Activated T-helper 1 cell treated with anti-CD3 and anti-CD28 coated beads, Interleukin-2, amount 50 U/mL, for 16 hours (primary cell): ENCODE results near the gene DPP6.
"Not testable (repeated sequence)": the region's sequence is repeated elsewhere in the genome, so short reads cannot be mapped to it uniquely, and the experiment has no call there.

ENCODE experiments used
- DNase-seq, 2 donors: peaks; one replicate each; pipeline ENCODE4 v3.0.0-alpha.2; 2020; ENCODE audit warnings: low read depth in 1 of 2, low spot score in 1 of 2

DPP6 gene

GRCh38 chr7:154148791-154149516 lies 96.8 kb downstream of the DPP6 start:
- not testable (repeated sequence) for DNase-seq

DNA sequence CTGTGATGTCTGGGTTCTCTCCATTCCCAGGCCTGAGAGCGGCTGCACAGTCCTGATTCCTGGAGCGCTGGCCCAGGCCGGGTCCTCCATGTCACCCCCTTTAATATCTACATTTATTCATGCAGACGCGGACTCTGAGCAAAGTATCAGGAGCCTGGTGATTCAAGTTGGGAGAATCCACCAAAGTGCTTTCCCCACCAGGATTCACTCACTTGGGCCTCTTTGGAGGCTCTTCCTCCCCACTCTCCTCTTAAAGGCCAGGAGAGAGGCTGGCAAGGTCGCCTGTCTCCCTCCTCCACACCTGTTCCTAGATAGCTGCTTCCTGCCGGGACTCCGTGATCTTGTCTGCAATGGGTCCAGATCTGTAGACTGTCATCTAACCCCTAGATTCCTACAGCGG lies 98.5 kb downstream of the DPP6 start:
- not testable (repeated sequence) for DNase-seq

DNA sequence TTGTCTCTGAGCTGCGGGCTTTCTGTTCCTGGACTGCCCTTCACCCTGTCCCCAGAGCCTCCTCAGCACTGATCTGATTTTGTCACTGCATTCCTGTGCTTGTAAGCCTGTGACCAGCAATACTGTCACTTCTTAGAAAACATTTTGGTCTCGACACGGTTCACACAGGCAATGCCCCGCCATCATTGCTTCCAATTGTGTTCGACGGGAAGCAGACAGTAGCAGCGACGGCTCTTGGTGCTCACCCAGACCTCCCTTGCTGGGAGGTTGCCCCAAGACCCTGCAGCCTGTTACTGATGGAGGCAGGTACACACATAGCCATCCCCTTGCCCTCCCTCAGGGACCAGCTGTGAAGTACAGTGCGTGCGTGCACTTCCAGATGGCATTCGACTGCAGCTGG lies 99.1 kb downstream of the DPP6 start:
- DNase-seq: not testable (repeated sequence)

DNA sequence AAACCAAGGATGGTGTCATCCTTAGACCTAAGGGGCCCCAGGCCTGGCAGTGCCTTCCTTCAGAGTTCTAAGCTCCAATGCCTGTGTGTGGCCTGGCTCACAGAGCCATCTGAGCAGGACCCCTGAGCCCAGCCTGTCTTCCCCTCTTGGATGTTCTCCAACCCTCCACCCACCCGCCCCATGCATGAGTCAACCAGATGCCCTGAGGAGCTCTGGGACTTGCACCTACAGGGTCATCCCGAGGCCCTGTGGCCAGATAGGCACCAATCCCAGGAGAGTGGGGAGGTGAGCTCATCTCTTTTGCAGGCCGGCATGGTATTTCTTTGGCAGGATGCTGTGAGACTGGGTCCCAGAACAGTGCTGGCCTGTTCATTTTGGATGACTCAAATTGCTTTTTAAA lies 103.7 kb downstream of the DPP6 start:
- DNase-seq: not testable (repeated sequence)

DNA sequence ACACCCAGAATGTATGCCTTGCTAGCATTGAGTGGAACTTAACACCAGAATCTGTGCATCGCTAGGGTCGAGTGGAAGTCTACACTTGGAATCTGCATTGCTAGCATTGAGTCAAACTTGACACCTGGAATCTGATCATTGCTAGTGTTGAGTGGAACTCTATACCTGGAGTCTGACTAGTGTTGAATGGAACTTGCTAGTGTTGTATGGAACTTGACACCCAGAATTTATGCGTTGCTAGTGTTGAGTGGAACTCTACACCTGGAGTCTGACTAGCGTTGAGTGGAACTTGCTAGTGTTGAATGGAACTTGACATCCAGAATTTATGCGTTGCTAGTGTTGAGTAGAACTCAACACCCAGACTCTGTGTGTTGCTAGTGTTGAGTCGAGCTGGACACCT lies 110.7 kb downstream of the DPP6 start:
- DNase-seq: not testable (repeated sequence)

DNA sequence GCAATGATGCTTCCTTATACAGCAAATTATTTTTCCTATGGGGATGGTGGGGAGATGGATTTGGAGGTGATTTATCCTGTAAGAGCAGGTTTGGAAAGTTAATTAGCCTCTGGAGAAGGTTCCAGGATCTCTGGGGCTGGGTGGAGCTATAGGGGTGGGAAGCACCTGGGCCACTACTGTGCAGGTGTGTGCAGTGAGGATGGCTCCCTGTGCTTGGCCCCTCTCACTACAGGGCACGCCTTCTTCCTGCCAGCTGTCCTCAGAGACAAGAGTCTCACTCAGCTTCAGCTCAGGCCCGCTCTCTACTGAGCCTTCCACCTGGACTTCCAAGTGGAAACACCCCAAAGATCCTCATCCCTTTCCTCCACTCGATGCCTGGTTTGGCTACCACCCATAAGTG lies 111.4 kb downstream of the DPP6 start:
- not testable (repeated sequence) for DNase-seq

GRCh38 chr7:154167051-154167450 lies 114.9 kb downstream of the DPP6 start:
- no peak for DNase-seq

GRCh38 chr7:154167807-154168206 lies 115.6 kb downstream of the DPP6 start:
- DNase-seq: no peak

GRCh38 chr7:154171422-154171821 lies 119.2 kb downstream of the DPP6 start:
- no peak for DNase-seq

- DNase-seq: no peak
Observed at GRCh38 chr7:154172236-154172635, 120.0 kb downstream of the DPP6 start.

GRCh38 chr7:154177584-154177983 lies 125.4 kb downstream of the DPP6 start:
- DNase-seq: no peak

GRCh38 chr7:154178895-154179294 lies 126.7 kb downstream of the DPP6 start:
- DNase-seq: no peak

- DNase-seq: no peak
Observed at GRCh38 chr7:154183482-154183881, 131.3 kb downstream of the DPP6 start.

GRCh38 chr7:154183946-154184345 lies 131.7 kb downstream of the DPP6 start:
- no peak for DNase-seq

DNA sequence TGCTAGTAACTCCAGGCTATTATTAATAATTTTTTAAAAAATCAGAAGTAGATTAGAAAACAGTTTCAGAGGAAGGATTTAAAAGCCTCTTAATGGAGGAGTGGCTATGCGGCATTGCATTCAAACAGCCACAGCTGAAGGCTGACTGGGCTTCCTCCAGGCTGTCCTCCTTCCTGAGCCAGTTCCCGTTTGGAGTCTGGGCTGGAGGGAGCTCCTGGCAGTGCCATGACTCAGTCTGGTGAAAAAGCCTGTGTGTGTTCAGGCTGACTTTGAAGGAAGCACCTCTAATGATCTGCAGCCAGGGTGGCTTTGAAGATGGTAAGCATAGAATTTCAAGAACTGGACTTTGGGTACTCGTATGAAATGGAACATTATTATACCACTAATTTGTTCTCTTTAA lies 134.6 kb downstream of the DPP6 start:
- no peak for DNase-seq

DNA sequence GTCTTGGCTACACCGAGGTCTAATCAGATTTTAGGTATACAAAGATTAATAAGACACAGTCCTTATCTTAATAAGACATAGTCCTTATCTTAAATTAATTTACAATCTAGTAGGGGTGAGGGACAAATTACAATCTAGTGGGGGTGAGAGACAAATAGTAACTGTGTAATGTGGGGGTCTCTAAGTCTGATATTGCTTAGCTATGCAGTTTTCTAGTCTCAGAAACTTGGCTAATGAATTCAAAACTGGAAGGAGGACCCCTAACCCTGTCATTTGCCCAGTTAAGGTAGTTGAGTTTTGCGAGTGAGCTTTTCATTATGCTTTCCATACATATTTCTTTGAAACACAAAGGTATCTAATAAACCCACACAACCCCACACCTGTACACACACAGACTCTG lies 136.1 kb downstream of the DPP6 start:
- no peak for DNase-seq

DNA sequence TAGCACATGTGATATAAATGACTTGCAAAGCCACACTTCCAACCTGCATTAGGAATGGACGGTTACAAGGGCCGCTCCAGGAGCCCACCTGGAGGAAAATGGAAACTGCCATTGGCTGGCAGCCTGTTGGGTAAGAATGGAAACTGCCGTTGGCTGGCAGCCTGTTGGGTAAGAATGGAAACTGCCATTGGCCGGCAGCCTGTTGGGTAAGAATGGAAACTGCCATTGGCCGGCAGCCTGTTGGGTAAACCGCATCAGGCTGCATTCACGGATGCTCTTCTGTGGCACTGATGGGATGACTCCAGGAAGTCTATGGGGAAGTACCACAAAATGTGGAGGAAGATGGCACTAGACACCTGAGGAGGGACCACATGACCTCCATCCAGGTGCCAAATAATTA lies 143.1 kb downstream of the DPP6 start:
- no peak for DNase-seq

- no peak for DNase-seq
Observed at GRCh38 chr7:154198481-154198880, 146.3 kb downstream of the DPP6 start.

DNA sequence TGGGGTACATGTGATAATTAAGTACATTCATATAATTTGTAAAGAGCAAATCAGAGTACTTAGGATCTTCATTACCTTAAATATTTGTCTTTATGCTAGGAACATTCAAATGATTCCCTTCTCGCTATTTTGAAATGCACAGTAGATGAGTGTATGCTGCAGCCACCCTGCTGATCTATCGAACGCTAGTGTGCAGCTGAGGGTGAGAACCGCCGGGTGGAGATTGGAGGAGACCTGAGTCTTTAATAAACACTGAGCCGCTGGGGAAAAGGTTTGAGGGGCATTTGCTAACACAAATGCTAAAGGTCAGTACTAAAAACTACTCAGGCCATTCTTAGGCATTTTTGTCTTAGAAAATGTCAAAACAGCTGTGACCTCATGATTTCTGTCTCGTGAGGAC lies 148.0 kb downstream of the DPP6 start:
- DNase-seq: no peak

GRCh38 chr7:154202002-154202401 lies 149.8 kb downstream of the DPP6 start:
- DNase-seq: no peak

DNA sequence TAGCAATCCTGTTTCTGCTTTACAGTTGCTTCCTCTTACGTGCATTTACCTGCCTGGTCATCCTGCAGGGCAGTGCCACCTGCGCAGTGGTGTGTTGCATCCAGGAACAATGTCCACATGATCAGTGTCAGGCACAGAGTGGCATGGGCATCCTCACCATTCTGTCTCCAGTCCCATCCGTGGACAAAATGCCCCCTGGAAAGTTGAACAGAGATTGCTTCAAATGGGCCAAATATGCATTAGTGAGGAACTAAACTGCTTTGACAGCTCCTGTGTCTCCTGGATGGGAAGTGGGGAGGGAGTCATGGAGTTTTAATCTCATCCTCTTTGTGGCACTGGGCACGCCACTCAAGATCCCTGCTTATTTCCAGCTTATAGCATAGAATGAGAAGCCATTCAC lies 151.8 kb downstream of the DPP6 start:
- no peak for DNase-seq

DNA sequence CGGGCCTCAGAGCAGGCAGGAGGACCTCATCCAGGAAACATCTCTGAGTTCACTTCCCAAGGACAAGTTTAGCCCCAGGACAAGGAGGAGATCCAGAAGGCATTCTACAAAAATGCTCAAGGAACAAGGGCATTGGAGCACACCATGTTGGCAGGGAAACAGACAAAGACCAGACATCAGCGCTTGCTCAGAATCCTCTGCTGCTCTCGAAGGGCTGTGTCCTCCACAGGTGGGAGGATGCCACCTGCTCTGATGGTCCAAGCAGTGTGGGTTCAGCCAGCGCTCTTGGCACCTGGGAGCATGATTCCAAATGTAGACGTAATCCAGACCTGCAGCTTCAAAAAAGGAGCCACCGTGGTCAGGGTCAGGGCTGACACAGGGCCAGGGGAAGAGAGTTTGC lies 160.7 kb downstream of the DPP6 start:
- no peak for DNase-seq

DNA sequence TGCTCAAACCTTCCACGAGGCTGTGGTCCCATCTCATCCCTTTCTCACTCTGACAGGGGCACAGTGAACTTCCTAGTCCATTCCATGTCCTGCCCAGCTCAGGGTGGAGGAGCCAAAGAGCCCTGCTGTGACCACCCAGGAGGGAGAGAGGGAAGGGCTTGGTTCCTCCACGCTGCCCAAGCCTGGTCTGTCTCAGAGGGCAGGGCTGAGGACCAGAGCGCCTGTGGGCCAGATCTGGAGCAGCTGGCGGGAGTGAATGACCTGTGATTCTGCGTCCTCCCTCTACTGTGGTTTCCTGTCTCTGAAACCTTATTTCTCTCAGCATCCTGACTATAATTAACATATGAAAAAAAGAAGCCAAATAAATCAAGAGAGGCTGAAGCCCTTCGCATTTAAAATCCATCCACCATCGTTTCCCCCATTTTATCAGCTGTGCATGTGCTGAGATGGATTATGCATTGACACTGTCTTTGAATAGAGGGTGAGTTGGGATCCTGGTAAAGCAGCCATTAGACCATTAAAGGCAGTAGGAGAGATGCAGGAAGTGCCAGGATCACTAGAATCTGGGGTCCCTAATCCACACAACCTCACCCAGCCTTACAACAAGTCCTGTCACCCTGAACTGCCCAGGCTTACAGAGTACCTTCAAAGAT lies 165.6 kb downstream of the DPP6 start:
- DNase-seq: no peak
